Measurements from ENCODE around the gene CASQ2.
"Not testable (repeated sequence)": the region's sequence is repeated elsewhere in the genome, so short reads cannot be mapped to it uniquely, and the experiment has no call there.

The CASQ2 gene

DNA sequence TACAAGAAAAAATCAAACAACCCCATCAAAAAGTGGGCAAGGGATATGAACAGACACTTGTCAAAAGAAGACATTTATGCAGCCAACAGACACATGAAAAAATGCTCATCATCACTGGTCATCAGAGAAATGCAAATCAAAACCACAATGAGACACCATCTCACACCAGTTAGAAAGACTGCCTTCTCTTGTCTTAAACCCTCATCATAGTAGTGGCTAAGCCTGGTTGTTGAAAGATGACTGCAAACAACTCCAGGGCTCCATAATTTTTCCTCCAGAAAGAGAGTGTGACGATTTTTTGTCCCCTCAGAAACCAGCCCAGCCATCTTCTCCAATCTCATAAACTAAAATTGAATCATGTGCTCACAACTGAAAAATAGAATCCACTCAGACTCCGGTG, 12.1 kb upstream of the CASQ2 start:
- DNase-seq (ENCODE audit: low read depth), result not testable (repeated sequence)

- not testable (repeated sequence) for DNase-seq (ENCODE audit: low read depth)
Measured at GRCh38 chr1:115779075-115779474, 10.6 kb upstream of the CASQ2 start.

- DNase-seq (ENCODE audit: low read depth), result no peak
Measured at GRCh38 chr1:115771847-115772457, 3.4 kb upstream of the CASQ2 start.

- no peak for DNase-seq (ENCODE audit: low read depth)
Measured at GRCh38 chr1:115771094-115771846, 2.8 kb upstream of the CASQ2 start.

DNA sequence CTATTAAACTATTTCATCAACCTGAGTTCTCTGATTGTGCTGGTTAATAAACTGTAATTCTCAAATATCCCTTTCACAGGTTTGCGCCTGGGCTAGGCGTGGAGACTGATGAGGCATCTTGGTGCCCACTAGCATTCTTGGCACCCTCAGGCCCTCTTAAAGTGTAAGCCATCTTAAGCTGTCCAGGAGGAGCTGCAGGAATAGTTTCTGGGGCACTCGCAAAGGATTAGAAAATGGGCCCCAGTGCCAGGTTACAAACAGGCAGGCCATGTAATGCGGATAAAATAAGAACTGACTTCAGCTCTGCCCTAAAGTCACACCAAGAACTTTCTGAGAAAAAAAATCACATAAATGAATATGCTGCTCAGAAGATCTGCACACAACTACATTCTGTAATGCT, 1.1 kb downstream of the CASQ2 start:
- no peak for DNase-seq (ENCODE audit: low read depth)

- DNase-seq (ENCODE audit: low read depth), result no peak
Measured at GRCh38 chr1:115765091-115765490, 3.4 kb downstream of the CASQ2 start.

DNA sequence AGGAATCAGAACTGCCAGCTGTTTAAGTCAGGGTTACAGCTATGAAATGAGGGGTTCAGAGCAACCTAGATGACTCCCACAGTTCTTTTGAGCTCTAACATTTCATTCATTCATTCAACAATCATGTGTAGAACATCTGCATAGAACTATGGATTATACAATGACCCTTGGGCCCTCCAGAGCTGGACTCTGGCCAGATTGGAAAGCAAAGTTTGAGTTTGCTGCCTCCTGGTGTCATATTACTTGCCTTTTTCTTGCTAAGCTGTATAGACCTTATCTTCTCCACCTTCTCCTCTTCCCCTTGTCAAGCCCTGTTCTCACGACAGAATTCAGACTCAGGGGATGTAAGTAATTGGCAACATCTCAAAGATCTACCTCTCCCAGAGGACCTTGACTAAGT, 4.0 kb downstream of the CASQ2 start:
- no peak for DNase-seq (ENCODE audit: low read depth)

DNA sequence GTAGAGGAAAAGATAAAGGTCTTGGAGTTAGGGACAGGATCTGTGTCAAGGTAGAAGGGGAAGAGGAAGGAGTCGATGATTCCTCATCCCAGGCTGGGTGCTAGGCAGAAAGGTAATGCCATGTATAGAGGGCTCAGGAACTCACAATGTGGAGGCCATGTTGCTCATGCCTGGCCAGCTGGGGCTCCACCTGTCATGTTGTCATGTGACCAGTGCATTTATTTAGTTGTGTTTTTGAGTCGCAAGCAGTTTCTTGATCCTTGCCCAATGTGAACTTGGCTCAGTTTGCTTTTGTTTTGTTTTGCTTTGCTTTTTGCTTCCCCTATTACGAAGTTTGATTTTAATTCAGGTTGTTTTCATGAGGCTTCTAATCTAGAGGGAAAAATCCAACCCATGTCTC, 5.7 kb downstream of the CASQ2 start:
- DNase-seq (ENCODE audit: low read depth), result no peak

- DNase-seq (ENCODE audit: low read depth), result no peak
Measured at GRCh38 chr1:115761601-115762302, 6.8 kb downstream of the CASQ2 start.

DNA sequence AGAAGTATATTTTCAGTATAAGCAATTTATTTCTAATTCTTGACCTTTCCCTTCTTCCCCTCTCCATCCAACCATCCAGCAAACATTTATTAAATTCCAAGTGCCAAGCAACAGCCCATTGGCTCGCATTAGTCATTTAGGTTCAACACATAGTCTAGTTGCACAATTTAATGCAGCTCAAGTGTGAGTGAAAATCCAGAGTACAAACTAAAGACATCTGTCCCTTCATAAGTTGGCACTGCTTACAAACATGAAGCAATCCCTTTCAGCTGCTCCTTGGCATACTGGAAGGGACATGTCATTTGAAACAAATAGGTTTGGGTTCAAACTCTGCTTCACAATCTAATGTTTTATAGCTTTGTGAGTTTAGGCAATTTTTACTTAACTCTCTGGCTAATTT, 10.7 kb downstream of the CASQ2 start:
- no peak for DNase-seq (ENCODE audit: low read depth)

GRCh38 chr1:115757326-115757725, 11.2 kb downstream of the CASQ2 start:
- no peak for DNase-seq (ENCODE audit: low read depth)

DNA sequence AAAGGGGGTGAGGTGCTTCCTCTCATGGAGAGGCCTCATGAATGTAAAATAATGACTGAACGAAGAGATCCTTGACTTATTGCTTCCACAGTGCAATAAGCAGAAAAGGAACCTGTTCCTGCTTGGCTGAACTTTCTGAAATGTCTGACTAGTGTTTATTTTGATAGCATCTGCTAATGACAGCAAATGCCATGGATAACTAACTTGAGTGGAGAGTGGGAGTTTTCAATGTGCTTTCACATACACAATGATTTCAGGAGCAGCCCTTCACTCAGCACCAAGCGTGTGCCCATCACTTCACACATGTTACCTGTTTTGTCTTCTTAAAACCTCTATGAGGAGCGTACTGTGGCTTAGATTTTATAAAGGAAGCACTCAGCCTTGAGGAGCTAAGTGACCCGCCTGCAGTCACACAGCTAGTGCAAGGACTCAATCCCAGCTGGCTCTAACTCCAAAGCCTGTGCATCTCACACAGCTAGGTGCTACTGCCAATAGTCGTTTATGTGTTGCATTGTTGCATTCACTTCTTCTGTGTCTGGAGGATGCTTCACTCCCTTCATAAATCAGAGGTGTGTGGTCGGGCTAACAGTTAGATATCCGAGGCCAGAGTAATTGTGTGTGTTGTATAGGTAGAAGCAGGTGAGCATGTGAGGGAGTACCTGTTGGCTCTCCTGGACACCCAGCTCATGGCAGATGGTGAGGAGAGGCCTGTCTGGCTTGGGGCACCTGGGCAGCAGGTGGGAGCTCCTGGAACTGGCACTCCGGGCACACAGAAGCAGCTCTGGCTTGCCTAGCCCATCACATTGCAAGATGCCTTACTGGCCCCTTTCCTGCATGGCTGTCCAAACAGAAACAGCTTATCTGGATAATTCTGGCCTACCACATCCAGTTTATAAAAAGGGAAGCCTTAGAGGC, 12.8 kb downstream of the CASQ2 start:
- DNase-seq (ENCODE audit: low read depth), result no peak

DNA sequence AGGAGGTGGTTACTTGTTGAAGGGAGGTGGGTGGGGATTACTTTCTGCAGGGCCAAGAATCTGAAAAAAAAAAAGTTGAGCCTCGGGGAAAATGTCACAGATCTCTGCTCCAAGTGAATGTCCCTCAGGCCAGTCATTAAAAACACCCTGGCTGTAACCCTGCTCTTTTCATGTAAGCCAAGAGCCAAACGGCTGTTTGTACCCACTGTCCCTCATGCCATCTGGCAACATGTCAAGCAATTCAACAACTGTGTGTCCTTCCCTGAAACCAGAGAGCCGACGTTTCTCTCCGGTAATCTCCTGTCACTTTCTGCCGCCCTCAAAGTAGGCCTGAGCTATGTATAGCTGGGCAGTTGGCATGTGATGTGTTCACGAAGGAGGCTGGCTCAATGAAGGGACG, 14.7 kb downstream of the CASQ2 start:
- no peak for DNase-seq (ENCODE audit: low read depth)

DNA sequence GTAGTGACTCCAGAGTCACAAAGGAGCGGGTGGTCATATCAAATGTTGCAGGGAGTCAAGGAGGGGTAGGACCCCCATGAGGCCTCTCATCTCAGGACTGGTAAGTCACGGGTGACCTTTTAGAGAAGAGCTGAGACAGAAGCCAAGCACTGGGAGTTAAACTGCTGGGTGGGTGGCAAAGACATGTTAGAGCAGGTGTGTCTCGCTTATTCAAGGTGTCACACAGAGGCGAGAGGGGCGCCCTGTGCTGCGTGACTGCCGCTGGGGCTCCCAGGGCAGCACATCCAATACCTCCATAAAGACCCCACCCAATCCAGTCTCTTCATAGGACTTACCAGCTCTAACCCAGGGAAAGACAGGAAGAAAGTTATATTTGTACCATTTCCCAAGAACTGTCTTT, 15.2 kb downstream of the CASQ2 start:
- DNase-seq (ENCODE audit: low read depth), result no peak

GRCh38 chr1:115748401-115749150, 19.9 kb downstream of the CASQ2 start:
- no peak for DNase-seq (ENCODE audit: low read depth)

GRCh38 chr1:115746021-115746690, 22.4 kb downstream of the CASQ2 start:
- no peak for DNase-seq (ENCODE audit: low read depth)

- no peak for DNase-seq (ENCODE audit: low read depth)
Measured at GRCh38 chr1:115744646-115745275, 23.8 kb downstream of the CASQ2 start.

- no peak for DNase-seq (ENCODE audit: low read depth)
Measured at GRCh38 chr1:115740811-115741210, 27.7 kb downstream of the CASQ2 start.

GRCh38 chr1:115732316-115732715, 36.2 kb downstream of the CASQ2 start:
- no peak for DNase-seq (ENCODE audit: low read depth)

GRCh38 chr1:115729756-115730155, 38.8 kb downstream of the CASQ2 start:
- no peak for DNase-seq (ENCODE audit: low read depth)
